HepG2 (cell line): ENCODE results near the gene IRF7. TPM values are rescaled to one million over a fixed set of nuclear protein-coding genes. Genes with fewer than 3 reads are reported as not detected.
A peak's percentile ranks its signal among the peaks of the same experiment; 100 is the strongest.

Experiments
- ATF1 ChIP-seq: IDR thresholded peaks from 2 replicates; pipeline ENCODE4 v1.6.1; 2016; ENCODE audit warnings: mild to moderate bottlenecking, control low read depth
- HDAC2 ChIP-seq: sonication (generic); formaldehyde crosslinking; IDR thresholded peaks from 2 replicates; pipeline ENCODE4 v1.4.0; 2020; ENCODE audit warnings: missing genetic modification reagents
- HMGA1 ChIP-seq: sonication (generic); formaldehyde crosslinking; conservative IDR thresholded peaks from 2 replicates; pipeline ENCODE4 v1.4.0; 2020; ENCODE audit warnings: missing genetic modification reagents
- MTA1 ChIP-seq: sonication (generic); formaldehyde crosslinking; IDR thresholded peaks from 2 replicates; pipeline ENCODE4 v1.4.0; 2020; ENCODE audit warnings: missing genetic modification reagents, mild to moderate bottlenecking, borderline replicate concordance
- SAP130 ChIP-seq: IDR thresholded peaks from 2 replicates; pipeline ENCODE4 v1.6.1; 2016; ENCODE audit warnings: low read depth
- TERF1 ChIP-seq: sonication (generic); formaldehyde crosslinking; IDR thresholded peaks from 2 replicates; pipeline ENCODE4 v1.8.0; 2022; ENCODE audit warnings: mild to moderate bottlenecking, missing genetic modification reagents, moderate library complexity
- ZFX ChIP-seq: sonication (generic); formaldehyde crosslinking; IDR thresholded peaks from 2 replicates; pipeline ENCODE4 v1.4.0; 2020; ENCODE audit warnings: mild to moderate bottlenecking, low read depth, missing genetic modification reagents, moderate library complexity
- ZIK1 ChIP-seq: sonication (generic); formaldehyde crosslinking; IDR thresholded peaks from 2 replicates; pipeline ENCODE4 v1.5.0; 2020; ENCODE audit warnings: mild to moderate bottlenecking, low read depth, missing genetic modification reagents, borderline replicate concordance
- ZNF329 ChIP-seq: sonication (generic); formaldehyde crosslinking; IDR thresholded peaks from 2 replicates; pipeline ENCODE4 v1.9.0; 2021; ENCODE audit warnings: low read depth, mild to moderate bottlenecking, missing genetic modification reagents
- ZNF333 ChIP-seq: sonication (generic); formaldehyde crosslinking; IDR thresholded peaks from 2 replicates; pipeline ENCODE4 v1.4.0; 2020; ENCODE audit warnings: mild to moderate bottlenecking, missing genetic modification reagents, borderline replicate concordance
- ZNF451 ChIP-seq: sonication (generic); formaldehyde crosslinking; IDR thresholded peaks from 2 replicates; pipeline ENCODE4 v1.5.0; 2020; ENCODE audit warnings: mild to moderate bottlenecking, missing genetic modification reagents
- ZNF691 ChIP-seq: sonication (generic); formaldehyde crosslinking; IDR thresholded peaks from 2 replicates; pipeline ENCODE4 v1.4.0; 2020; ENCODE audit warnings: missing genetic modification reagents, low read depth, mild to moderate bottlenecking, borderline replicate concordance
- ZNF776 ChIP-seq: sonication (generic); formaldehyde crosslinking; IDR thresholded peaks from 2 replicates; pipeline ENCODE4 v1.4.0; 2020; ENCODE audit warnings: mild to moderate bottlenecking, missing genetic modification reagents
- ZNF781 ChIP-seq: sonication (generic); formaldehyde crosslinking; IDR thresholded peaks from 2 replicates; pipeline ENCODE4 v1.5.1; 2020; ENCODE audit warnings: borderline replicate concordance, mild to moderate bottlenecking, missing genetic modification reagents; ENCODE audit errors: not compliant biosample characterization
- polyA plus RNA-seq, 8 experiments: library from polyadenylated mRNA; depleted of rRNA in 3 of 8; stranded (reverse) in 7 of 8; unstranded in 1 of 8; fragments of >200 nt; fragmentation: Illumina TruSeq in 4 of 8; extraction: Trizol in 4 of 8; gene quantifications; 2 replicates each; pipeline versions ENCODE4 v1.2.1 to v1.2.3, GENCODE V29; 2011 to 2016; ENCODE audit warnings: low read depth in 4 of 8, missing spikeins in 1 of 8, mixed read lengths in 1 of 8; ENCODE audit not compliant: insufficient read depth in 1 of 8
- total RNA-seq, 5 experiments: library from RNA; depleted of rRNA; stranded (reverse); fragments of >200 nt; fragmentation: Illumina TruSeq; extraction: Trizol; gene quantifications; 2 replicates each; pipeline ENCODE4 v1.2.3, GENCODE V29; 2016; ENCODE audit warnings: low read depth in 1 of 5
- TF ChIP-seq, protein P1 (sequence below): sonication (generic); formaldehyde crosslinking; IDR thresholded peaks from 2 replicates; pipeline ENCODE4 v1.4.0; 2020; ENCODE audit warnings: missing genetic modification reagents
- TF ChIP-seq, protein P2 (sequence below): sonication (generic); formaldehyde crosslinking; IDR thresholded peaks from 2 replicates; pipeline ENCODE4 v1.4.0; 2020; ENCODE audit warnings: missing genetic modification reagents
- TF ChIP-seq, protein P3 (sequence below): sonication (generic); formaldehyde crosslinking; IDR thresholded peaks from 2 replicates; pipeline ENCODE4 v1.8.0; 2022; ENCODE audit warnings: missing genetic modification reagents, mild to moderate bottlenecking, inconsistent platforms, borderline replicate concordance

The IRF7 gene
- total and polyA plus RNA-seq, 2 of the 13 experiments (the other 11 are each of a cell fraction or from before 2014, with no cell fraction given): not detected

DNA sequence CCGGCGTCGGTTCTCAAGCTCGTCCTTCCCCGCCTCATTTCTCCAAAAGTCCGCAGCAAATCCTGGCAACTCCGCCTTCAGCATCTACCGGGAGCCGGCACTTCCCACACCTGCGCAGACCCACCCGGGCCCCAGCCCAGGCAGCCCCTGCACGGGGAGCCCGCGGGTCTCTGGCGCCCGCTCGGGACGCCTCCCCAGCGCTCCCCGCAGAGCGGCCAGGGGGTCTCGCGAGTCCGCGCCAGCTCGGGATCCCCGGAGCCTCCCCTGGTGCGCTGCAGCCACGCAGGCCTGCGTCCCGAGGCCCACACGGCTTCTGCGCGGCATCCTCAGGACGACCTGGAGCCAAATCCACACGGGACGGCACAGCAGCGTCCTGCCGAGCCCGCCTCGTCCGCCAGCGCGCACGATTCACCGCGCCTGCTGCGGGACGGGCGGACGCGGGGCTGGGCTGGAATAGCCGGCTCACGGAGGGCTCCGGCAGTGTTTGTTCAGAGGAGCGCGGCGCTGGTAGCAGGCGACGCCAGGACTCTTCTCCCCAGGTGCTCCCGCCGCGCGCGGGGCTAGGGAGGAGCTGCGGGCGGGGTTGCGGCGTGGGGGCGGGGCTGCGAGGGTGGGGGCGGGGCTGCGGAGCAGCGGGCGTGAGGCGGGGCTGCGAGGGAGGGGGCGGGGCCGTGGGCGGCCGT lies 40.3 kb downstream of the IRF7 start (continued):
- TF ChIP-seq, protein P1, sequence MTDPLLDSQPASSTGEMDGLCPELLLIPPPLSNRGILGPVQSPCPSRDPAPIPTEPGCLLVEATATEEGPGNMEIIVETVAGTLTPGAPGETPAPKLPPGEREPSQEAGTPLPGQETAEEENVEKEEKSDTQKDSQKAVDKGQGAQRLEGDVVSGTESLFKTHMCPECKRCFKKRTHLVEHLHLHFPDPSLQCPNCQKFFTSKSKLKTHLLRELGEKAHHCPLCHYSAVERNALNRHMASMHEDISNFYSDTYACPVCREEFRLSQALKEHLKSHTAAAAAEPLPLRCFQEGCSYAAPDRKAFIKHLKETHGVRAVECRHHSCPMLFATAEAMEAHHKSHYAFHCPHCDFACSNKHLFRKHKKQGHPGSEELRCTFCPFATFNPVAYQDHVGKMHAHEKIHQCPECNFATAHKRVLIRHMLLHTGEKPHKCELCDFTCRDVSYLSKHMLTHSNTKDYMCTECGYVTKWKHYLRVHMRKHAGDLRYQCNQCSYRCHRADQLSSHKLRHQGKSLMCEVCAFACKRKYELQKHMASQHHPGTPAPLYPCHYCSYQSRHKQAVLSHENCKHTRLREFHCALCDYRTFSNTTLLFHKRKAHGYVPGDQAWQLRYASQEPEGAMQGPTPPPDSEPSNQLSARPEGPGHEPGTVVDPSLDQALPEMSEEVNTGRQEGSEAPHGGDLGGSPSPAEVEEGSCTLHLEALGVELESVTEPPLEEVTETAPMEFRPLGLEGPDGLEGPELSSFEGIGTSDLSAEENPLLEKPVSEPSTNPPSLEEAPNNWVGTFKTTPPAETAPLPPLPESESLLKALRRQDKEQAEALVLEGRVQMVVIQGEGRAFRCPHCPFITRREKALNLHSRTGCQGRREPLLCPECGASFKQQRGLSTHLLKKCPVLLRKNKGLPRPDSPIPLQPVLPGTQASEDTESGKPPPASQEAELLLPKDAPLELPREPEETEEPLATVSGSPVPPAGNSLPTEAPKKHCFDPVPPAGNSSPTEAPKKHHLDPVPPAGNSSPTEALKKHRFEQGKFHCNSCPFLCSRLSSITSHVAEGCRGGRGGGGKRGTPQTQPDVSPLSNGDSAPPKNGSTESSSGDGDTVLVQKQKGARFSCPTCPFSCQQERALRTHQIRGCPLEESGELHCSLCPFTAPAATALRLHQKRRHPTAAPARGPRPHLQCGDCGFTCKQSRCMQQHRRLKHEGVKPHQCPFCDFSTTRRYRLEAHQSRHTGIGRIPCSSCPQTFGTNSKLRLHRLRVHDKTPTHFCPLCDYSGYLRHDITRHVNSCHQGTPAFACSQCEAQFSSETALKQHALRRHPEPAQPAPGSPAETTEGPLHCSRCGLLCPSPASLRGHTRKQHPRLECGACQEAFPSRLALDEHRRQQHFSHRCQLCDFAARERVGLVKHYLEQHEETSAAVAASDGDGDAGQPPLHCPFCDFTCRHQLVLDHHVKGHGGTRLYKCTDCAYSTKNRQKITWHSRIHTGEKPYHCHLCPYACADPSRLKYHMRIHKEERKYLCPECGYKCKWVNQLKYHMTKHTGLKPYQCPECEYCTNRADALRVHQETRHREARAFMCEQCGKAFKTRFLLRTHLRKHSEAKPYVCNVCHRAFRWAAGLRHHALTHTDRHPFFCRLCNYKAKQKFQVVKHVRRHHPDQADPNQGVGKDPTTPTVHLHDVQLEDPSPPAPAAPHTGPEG (CRISPR knock-in tag): no peak
- TF ChIP-seq TERF1 (CRISPR knock-in tag) (no peak), ZIK1 (0 out of 2 replicates have a peak, but pooled peaks have one; percentile 16), ZNF691 (CRISPR knock-in tag) (0 out of 2 replicates have a peak, but pooled peaks have one; percentile 3), ZNF329 (CRISPR knock-in tag) (no peak), ZFX (CRISPR knock-in tag) (peak; percentile 39), ZNF776 (CRISPR knock-in tag) (peak; percentile 66; the same call in 1 of the 2 replicates), ZNF781 (CRISPR knock-in tag) (no peak), ZNF451 (CRISPR knock-in tag) (no peak), MTA1 (CRISPR knock-in tag) (0 out of 2 replicates have a peak, but pooled peaks have one; percentile 42), ZNF333 (CRISPR knock-in tag) (peak; percentile 88; the same call in 1 of the 2 replicates), HMGA1 (CRISPR knock-in tag) (no peak), SAP130 (CRISPR knock-in tag) (peak; percentile 66), HDAC2 (peak; percentile 23; the same call in 1 of the 2 replicates), ATF1 (CRISPR knock-in tag) (no peak)
- TF ChIP-seq, protein P2, sequence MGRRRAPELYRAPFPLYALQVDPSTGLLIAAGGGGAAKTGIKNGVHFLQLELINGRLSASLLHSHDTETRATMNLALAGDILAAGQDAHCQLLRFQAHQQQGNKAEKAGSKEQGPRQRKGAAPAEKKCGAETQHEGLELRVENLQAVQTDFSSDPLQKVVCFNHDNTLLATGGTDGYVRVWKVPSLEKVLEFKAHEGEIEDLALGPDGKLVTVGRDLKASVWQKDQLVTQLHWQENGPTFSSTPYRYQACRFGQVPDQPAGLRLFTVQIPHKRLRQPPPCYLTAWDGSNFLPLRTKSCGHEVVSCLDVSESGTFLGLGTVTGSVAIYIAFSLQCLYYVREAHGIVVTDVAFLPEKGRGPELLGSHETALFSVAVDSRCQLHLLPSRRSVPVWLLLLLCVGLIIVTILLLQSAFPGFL (CRISPR knock-in tag): no peak
- TF ChIP-seq, protein P3, sequence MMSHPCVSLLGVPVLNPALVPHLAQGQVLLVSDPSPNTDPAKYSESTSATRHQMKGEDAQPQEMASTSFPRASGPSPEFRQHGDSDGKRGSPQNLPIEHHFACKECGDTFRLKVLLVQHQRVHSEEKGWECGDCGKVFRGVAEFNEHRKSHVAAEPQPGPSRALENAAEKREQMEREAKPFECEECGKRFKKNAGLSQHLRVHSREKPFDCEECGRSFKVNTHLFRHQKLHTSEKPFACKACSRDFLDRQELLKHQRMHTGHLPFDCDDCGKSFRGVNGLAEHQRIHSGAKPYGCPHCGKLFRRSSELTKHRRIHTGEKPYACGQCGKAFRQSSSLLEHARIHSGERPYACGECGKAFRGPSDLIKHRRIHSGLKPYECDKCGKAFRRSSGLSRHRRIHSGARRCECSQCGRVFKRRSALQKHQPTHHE: no peak
